HFF-Myc (cell line): ENCODE results near the gene ELF2.
"Not testable (repeated sequence)": the region's sequence is repeated elsewhere in the genome, so short reads cannot be mapped to it uniquely, and the experiment has no call there.

Experiments
- DNase-seq: peaks from one replicate; pipeline ENCODE4 v3.0.0-alpha.2; 2011; ENCODE audit warnings: low read depth; ENCODE audit errors: extremely low read depth
- H3K4me3 ChIP-seq: replicated peaks from 2 replicates; pipeline ENCODE4 v1.5.1; 2011; ENCODE audit warnings: low read depth, mild to moderate bottlenecking, control low read depth, low read length
- CTCF ChIP-seq: IDR thresholded peaks from 2 replicates; pipeline ENCODE4 v1.5.1; 2012; ENCODE audit warnings: mild to moderate bottlenecking, low read depth, low read length, control low read depth; ENCODE audit errors: missing control alignments

Gene ELF2

GRCh38 chr4:139131209-139131870, 45.7 kb downstream of the ELF2 start:
- no peak for DNase-seq
- H3K4me3 ChIP-seq = no peak overlapping the region
- TF ChIP-seq CTCF = no peak

DNA sequence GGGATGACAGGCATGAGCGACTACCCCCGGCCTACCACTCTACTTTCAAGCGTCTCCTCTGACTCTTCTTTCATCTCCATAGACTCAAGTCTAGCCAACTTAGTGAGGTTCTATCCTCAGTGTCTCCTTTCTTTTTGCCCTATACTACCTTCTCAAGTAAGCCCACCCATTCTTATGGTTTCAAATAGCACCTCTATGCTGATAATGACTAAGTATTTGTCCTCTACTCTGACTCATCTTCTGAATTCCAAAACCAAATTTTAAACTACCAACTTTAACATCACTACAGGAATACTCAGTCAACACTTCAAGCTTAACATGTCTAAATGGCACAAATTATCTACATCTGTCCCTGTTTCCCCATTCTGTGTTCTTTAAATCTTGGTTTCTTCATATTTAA, 47.8 kb downstream of the ELF2 start:
- H3K4me3 ChIP-seq = no peak overlapping the region
- TF ChIP-seq CTCF = no peak
- DNase-seq = no peak

DNA sequence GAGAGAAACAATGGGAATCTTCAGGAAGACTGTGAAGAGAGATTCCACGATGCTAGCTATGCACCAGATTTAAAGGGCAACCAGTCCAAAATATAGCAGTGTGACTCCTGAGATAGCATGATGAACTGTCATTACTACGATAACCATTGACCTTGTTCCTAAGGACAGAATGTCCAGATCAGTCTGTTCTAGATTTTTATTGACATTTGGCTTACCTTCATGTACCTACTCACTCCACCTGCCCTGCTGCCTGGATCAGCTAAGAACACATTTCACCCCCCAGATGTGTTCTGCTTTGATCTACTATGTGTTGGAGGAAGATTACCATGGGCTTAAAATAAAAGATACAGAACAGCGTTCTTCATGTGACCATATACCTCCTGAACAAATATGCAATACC, 50.1 kb downstream of the ELF2 start:
- no peak for DNase-seq
- no peak overlapping the region for H3K4me3 ChIP-seq
- TF ChIP-seq CTCF = no peak

GRCh38 chr4:139123910-139124309, 53.1 kb downstream of the ELF2 start:
- no peak for TF ChIP-seq CTCF
- H3K4me3 ChIP-seq = no peak overlapping the region
- DNase-seq = no peak

DNA sequence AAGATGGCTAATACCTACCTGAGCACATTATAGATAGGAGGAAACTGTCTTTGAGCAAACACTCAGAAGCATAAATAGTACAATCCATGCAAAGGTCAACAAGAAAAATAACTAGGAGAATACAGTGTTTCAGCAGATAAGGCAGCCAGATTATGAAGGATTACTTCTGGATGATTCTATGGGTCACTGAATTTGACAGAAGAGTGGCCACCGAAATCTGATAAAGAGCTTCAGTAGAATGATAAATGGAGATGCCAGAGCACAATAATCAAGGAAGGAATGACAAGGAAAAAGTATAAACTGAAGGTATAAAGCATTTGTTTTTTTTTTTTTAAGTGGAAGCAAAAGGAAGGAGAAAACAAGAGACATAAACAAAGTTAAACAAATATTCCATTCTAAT, 58.7 kb downstream of the ELF2 start:
- no peak for TF ChIP-seq CTCF
- no peak for DNase-seq
- no peak overlapping the region for H3K4me3 ChIP-seq

DNA sequence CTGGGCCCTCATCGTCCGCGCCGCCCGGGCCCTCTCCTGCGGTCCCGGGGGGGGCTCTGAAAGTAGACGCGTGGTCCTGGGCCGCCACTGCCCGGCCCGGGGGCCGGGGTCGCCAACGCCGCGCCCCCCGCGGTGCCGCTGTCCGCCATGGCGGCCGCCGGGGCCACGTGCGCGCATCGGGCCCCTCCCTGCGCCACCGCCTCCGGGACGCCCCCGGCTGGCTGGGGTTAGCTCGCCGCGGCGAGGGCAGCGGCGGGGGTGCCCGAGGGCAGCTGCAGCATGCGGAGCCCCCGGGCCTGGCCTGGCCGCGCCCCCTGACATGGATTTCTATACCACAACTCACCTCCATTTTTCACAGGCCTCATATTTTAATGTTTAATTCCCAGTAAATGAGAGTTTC, 61.8 kb downstream of the ELF2 start:
- no peak for DNase-seq
- no peak overlapping the region for H3K4me3 ChIP-seq
- no peak for TF ChIP-seq CTCF

DNA sequence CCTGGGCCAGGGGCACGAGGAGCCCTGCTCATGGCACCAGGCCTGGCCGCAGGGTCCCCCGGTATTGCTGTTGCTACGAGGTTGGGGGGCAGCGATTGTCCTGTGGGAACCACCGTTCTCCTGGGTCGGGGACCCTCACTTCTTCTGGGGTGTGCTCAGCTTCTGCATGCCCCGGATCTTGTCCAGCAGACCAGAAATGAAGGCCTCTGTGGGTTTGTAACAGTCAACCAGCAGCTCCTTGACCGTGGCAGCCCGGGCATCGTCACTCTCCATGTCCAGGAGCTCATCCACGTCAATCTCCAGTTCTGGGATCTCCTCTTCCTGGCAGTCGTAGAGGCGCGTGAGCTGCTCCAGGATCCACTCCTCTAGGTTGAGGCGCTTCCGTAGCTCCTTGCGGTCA, 62.2 kb downstream of the ELF2 start:
- not testable (repeated sequence) for DNase-seq, H3K4me3 ChIP-seq
